Anterior cingulate cortex (tissue), 58 donors: Measurements from ENCODE around the gene NPLOC4.
"Not testable (repeated sequence)": the region's sequence is repeated elsewhere in the genome, so short reads cannot be mapped to it uniquely, and the experiment has no call there.

Experiments used
- DNase-seq, 58 donors: peaks; one replicate each; lab custom pipeline; 2025; lab: John Stamatoyannopoulos, UW

NPLOC4 gene

DNA sequence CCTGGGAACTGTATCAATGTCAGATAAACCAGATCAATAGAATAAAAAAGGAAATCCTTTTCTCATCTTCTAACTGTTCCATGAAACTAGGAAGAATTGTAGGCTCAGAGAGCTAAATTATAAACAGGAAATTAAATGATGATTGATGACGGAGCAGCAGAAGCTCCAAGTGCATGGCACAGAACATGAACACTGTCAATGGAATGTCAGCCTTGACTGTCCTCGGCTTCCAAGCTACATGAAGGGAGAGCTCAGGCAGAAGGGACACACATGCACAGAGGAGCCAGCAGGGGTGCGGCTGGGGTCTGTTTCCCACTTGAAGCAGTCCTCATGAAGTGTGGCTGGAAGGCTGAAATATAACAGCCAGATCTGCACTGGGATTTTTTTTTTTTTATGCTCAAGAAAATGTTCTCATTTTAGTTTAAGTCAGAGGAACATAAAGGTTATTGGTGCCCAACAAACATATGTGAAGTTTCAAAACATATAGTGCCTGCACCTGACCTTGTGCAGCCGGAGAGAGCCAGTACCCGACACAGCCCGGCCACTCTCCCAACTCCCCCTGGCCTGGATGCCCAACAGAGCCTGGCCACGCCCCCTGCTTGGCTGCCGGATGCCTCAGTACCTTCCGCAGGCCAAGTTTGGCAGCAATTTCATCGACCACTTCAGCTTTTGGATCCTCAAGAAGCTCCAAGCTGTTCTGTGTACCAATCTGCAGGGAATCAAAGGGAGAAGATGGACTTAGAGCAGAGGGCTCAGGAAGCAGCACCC, 37.0 kb downstream of the NPLOC4 start:
- no peak for DNase-seq

GRCh38 chr17:81593105-81593871, 43.6 kb downstream of the NPLOC4 start:
- DNase-seq: no peak

DNA sequence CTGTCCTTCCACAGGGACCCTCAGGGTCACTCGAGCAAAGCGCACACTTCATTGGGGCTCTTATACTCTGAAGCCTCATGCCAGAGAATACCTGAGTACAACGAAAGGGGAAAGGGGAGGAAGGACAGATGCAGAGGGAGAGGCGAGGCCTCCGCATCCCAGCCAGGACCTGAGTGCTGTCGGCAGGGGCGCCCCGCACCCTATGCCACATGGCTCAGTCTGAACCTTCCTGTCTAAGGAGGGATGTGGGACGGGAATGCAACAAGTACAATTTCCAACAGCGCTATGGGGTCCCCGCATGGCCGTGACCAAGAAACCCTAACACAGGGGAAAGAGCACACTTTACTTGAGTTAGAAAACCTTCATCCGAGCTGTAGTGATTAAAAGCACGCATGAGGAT, 44.9 kb downstream of the NPLOC4 start:
- no peak for DNase-seq

GRCh38 chr17:81590121-81590520, 46.8 kb downstream of the NPLOC4 start:
- no peak for DNase-seq

GRCh38 chr17:81589612-81590011, 47.3 kb downstream of the NPLOC4 start:
- DNase-seq: no peak

DNA sequence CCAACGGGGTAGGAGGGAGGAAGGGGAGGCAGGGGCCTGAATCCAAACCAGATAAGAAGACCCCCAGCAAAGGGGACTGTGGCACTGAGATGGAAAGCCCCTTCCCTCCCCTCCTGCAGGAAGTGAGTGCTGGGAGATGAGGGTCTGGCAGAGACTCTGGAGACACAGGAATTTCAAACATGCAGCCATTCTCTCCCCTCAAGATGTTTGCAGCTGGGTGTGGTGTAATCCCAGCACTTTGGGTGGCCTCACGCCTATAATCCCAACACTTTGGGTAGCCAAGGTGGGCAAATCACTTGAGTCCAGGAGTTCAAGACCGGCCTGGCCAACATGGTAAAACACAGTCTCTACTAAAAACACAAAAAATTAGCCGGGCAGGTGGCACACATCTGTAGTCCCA, 50.8 kb downstream of the NPLOC4 start:
- DNase-seq: no peak

GRCh38 chr17:81584771-81585170, 52.1 kb downstream of the NPLOC4 start:
- DNase-seq: not testable (repeated sequence)

DNA sequence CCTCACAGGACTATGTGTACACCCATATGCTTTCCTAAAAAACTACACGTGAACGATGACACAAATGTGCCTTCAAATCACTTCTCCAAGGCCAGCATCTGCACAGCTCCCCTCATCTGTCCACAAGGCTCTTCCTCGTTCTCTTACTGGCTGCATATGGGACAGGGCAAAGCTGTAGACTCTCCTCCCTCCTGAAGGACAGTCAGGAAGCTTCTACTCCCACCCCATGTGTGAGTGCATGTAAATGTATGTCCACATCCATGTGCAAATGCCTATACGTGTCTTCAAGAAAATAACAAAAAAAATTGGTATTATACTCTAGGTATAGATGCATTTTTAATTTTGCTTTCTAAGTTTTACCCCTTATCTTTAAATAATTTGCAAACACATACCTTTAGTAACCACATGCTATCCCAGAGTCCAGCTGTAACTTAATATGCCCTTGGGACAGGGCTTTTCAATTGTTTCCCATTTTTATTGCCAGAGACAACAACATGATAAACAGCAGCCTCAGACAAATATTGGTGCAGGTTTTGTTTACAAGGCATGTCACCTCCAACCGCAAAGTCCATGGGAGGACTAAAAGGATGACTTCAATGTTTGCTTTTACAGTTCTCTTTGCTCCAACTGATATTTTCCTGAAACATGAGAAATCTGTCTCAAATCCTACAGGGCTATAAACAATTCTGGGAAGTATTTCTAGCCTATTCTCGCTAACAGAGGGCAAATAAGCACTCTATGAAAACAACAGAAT, 53.1 kb downstream of the NPLOC4 start:
- no peak for DNase-seq

DNA sequence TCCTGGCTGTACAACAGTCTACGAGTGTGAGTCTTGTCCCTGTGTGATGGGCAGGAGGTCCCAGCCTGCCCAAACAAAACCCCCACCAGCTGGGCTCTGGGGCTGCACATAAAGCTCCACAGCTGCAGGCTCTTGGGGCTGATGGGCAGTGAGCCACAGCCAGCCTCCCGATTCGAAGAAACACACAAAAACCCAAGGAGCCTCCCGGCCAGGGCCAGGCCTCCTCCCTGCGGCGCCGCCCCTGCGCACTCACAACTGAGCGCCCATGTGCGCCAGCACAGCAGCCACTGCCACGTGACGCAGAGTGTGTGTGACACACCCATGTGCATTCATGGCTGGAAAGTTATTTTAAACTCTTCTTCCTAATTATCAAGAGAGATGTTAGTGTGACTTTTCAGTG, 54.2 kb downstream of the NPLOC4 start:
- peak in 2 of 58 donors; percentile 2 to 12 for DNase-seq

GRCh38 chr17:81582341-81582740, 54.6 kb downstream of the NPLOC4 start:
- DNase-seq: no peak

GRCh38 chr17:81581758-81582157, 55.2 kb downstream of the NPLOC4 start:
- DNase-seq: no peak

- DNase-seq: no peak
Measured at GRCh38 chr17:81580481-81580880, 56.4 kb downstream of the NPLOC4 start.

GRCh38 chr17:81579821-81580321, 57.0 kb downstream of the NPLOC4 start:
- DNase-seq: no peak

DNA sequence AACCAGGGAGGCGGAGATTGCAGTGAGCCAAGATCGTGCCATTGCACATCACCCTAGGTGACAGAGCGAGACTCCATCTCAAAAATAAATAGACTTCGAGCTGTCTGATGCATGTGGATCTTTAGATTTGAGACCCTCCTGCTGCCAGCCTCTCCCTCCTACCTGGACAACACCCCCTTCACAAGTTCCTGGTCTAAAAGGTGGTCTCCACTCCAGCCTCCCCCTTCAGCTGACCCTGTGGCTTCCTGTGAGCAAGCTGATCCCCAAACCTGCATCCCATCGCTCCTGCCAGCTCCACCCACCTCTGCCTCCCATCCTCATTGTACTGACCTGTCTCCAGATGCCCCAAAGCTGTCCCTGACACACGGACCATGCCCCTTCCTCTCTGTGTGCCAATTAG, 57.6 kb downstream of the NPLOC4 start:
- no peak for DNase-seq

GRCh38 chr17:81578561-81579225, 58.2 kb downstream of the NPLOC4 start:
- DNase-seq: no peak

DNA sequence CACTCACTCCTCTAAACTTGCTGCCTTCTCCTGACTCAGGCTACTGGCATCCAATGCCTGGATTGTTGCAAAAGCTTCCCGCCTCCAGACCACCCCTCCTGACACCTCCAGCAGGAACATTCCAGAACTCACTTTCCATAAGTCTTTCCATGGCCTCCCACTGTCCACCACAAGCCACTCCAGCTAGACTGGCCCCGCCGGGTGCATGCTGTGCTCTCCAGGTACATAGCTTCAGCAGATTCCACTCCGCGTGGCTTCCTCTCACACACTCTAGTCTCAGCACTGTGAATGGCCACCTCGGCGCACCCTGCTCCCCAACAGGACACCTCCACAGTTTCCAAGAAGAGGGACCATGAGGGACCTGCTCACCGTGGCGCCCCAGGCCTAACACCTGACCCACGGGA, 58.9 kb downstream of the NPLOC4 start:
- DNase-seq: no peak

DNA sequence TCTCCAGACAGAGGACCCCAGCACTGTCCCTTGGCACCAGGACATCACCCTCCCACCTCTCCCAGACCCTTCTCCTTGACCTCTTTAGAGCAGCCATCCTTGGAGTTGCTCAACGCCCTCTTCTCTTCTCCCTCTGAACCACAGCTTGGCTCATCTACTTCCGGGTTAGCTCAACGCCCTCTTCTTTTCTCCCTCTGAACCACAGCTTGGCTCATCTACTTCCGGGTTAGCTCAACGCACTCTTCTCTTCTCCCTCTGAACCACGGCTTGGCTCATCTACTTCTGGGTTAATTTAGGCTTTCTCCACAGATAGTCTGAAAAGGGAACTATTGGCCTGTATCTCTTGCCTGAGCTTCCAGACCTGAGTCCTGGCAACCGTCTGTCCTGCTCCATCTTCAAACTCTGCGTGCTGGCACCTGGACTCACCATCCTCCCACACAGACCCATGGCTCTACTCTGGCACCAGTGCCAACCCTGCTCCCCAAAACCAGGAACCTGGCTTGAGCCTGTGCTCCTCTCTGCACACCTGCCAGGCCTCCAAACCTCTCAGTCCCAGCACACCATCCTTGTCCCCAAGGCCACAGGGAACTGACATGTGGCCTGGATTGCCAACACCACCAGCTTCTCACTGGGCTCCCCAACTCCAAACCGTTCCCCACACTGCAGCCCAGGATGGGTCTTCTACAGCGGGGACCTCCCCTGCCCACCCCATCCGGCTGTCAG, 59.5 kb downstream of the NPLOC4 start:
- DNase-seq: no peak

DNA sequence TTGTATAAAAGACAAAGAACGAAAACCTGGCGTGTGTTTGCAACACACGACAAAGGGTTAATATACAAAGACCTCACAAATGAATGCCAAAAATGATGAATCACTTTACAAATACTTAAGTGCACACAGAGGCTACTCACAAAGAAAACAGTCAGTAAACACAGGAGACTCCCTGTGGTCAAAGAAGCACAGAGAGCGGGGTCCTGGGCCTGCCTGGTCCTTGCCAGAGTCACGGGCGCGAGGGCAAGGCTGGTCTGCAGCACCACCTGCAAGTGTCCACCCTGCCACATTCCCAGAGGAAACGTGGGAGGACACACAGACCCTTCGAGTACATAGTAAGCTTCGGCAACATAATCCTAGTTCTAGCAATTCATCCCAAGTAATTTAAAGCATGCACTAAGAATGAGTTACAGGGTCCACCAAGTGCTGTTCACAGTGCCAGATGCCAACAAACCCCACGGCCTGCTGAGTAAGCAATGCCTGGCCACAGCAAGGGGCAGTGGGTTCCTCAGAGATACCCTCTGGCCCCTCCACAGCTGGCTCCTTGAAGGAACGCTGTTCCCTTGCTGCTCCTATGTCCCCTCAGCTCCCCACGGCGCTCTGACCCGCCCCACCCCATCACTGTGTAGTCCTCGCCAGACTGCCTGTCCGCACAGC, 60.2 kb downstream of the NPLOC4 start:
- DNase-seq: no peak

DNA sequence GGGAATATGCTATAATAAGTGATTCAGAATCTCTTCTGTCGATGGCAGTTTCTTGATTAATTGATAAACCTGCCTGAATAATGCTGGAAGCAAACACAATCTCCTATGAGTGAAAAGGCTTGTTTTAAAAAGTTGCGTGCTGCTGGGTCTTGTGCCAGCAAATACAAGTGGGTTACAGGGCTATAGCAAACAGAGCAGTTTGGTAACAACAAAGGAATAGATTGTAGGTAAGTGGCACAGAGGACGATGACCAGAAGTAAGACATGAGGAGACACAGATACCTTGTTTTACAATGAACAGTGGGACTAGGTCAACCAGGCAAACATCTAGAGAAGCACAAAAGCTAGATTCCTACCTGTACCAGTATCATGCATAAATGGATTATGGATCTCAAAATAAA, 61.1 kb downstream of the NPLOC4 start:
- DNase-seq: no peak

- no peak for DNase-seq
Measured at GRCh38 chr17:81574643-81574956, 62.3 kb downstream of the NPLOC4 start.
